Activated CD8-positive, alpha-beta memory T cell treated with anti-CD3 and anti-CD28 coated beads, Interleukin-2, amount 50 U/mL, for 48 hours (primary cell): Measurements from ENCODE around the gene XPR1.

Source experiments
- DNase-seq: peaks from one replicate; pipeline ENCODE4 v3.0.0-alpha.2; 2020

The XPR1 gene

DNA sequence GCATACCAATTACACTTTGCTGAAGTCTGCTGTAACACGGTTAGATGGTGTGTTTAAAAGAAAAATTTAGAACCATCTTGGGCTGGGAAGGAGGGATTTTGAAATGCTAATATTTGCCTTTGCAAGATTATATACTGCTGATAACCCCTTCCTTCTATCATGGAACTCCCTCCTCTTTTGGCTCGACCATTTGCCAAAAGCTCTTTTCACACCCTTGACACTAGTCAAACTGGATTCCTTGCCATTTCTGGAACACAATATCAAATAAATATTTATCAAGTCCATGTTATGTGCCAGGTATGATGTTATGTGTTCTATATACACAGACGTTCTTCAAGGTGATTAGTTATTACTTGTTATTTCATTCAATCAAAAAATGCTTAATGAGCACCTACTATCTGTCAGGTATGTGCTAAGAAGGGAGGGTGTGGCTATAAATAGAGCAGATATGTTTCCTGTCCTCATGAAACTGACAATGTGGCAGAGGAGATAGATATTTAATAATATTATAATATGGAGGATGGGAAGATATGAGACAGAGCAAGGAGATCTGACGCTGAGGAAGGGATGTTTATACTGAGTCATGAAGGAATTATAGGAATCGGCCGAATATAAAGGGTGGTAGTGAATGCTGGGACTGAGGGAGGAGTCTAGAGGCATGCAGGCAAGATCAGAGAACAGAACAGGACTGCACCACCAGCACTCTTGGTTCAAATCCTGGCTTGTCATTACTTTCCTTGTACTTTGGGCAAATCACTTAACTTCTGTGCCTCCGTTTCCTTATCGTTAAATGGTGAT lies 16.1 kb upstream of the XPR1 start:
- no peak for DNase-seq

- no peak for DNase-seq
Measured at GRCh38 chr1:180616439-180616838, 15.4 kb upstream of the XPR1 start.

GRCh38 chr1:180617774-180618395 lies 13.9 kb upstream of the XPR1 start:
- DNase-seq = no peak

GRCh38 chr1:180620581-180620980 lies 11.2 kb upstream of the XPR1 start:
- no peak for DNase-seq

- no peak for DNase-seq
Measured at GRCh38 chr1:180622658-180623508, 8.9 kb upstream of the XPR1 start.

- no peak for DNase-seq
Measured at GRCh38 chr1:180623579-180624347, 8.1 kb upstream of the XPR1 start.

DNA sequence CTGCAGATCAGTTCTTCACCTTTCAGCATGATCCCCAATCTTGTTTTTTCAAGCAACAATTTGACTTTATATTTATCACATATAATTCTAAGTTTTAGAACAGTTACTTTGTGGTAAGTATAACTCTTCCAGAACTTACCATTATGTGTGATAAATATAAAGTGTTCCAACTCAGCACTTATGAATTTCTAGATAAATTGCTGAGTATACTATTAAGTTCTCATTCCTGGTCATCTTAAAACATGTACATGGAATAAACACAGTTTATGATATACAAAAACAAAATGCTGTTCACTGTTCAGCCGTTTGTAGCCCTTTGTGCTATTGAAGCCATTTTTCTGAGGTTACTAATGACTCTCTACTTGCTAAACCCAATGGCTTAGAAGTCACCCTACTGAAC lies 5.1 kb upstream of the XPR1 start:
- no peak for DNase-seq

GRCh38 chr1:180627411-180627810 lies 4.4 kb upstream of the XPR1 start:
- no peak for DNase-seq

GRCh38 chr1:180628646-180629045 lies 3.2 kb upstream of the XPR1 start:
- DNase-seq = no peak

DNA sequence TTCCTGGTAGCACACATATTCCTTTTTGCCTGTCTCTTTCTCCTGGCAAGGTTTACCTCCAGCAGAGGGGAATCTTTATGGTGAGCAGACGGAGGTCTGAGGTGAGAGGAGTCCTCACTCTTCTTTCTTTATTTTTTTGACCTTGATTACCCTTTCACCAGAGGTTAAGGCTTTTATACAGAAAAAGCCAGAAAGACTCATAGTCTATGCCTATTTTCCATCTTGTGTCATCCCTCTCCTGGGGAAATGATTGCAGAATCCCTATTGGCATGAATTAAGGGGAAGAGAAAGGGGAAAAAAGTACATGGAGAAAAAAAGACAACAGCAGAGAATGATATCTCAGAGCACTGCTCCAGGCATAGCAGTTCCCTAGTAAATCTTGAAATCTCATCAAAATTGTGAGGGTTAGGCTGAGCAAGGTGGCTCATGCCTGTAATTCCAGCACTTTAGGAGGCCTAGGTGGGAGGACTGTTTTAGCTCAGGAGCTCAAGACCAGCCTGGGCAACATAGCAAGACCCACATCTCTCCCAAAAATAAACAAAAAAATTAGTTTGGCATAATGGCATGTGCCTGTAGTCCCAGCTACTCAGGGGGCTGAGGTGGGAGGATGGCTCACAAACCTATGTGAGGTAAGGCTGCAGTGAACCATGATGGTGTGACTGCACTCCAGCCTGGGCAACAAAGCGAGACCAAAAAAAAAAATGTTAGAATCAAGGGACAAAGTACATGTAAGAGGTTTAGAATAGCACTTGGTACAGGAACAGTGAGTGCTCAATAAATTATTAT lies 1.2 kb upstream of the XPR1 start:
- no peak for DNase-seq

- no peak for DNase-seq
Measured at GRCh38 chr1:180631194-180631765, 542 bp upstream of the XPR1 start.

- peak; percentile 82 for DNase-seq
Measured at GRCh38 chr1:180632326-180633056, 669 bp downstream of the XPR1 start.

GRCh38 chr1:180633057-180634056 lies 1.5 kb downstream of the XPR1 start:
- no peak for DNase-seq

- no peak for DNase-seq
Measured at GRCh38 chr1:180636138-180636537, 4.3 kb downstream of the XPR1 start.

- no peak for DNase-seq
Measured at GRCh38 chr1:180639871-180640270, 8.0 kb downstream of the XPR1 start.

- no peak for DNase-seq
Measured at GRCh38 chr1:180640531-180640949, 8.7 kb downstream of the XPR1 start.

DNA sequence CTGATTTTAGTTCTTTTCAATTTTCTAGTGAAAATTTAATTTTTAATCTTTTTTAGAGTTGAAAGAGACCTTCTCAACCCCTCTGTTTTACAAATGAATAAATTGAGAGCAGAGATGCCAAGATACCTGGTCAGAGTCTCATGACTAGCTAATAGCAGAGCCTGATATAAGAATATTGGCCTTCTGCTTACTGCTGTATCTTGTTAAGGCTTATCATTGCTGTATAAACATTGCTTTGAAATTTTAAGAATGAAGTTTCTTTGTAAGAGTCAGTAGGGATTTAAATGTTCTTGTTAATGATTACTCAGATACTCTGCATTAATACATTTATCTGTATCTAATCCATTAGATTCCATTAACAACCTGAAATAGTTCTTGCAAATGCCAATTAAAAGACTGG lies 9.8 kb downstream of the XPR1 start:
- DNase-seq = no peak

DNA sequence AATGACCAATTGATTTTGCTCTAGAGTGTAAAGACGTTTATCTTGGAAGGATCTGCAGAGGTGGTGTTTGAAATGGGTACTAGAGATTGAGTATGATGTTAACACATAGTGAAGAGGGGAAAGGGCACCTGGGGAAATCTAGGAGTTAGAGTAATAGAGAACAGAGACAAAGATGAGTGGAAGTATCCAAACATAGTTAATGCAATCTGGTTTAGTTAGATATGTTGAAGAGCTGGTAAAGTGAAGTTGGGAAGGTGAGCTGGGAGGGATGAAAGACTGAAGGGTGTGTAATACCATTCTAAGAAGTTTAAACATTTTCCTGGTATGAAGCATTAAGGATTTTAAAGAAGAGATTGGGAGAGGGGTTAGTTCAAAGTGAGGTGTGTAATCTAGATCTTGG lies 11.0 kb downstream of the XPR1 start:
- no peak for DNase-seq

DNA sequence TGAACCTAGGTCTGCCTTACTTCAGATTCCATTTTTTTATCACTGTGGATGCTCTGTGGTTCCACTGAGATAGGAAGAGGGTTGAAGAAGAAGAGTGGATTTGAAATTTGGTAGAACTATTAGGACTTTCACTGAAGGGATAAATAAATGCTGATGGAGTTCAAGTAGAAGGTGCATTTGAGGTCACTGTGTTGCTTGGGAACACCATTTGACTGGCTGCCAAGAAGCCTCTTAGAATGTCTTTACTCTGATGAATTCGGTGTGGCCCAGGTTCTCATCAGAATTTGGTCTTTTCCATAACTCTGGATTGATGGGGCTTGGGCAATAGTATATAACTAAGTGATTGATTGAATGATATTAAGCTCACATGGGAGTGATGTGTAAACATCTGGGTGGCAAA lies 11.9 kb downstream of the XPR1 start:
- DNase-seq = no peak
